Gastrocnemius medialis (tissue), 4 donors: ENCODE measurements around the gene NAPB. TPM values are rescaled to one million over a fixed set of nuclear protein-coding genes. Genes with fewer than 3 reads are reported as not detected.

Source experiments
- ATAC-seq, 2 donors: fragments of 150-250 bp; one replicate each; pipeline ENCODE4 v1.9.1; 2016
- DNase-seq, 2 donors: peaks; one replicate each; pipeline ENCODE4 v3.0.0-alpha.2; 2019
- H3K27ac ChIP-seq, 4 donors: fragments of 200-600 bp; sonication (generic); 1 replicate in 1 of 4; 2 replicates in 3 of 4; pipeline ENCODE4 v1.5.1; 2016 to 2018; ENCODE audit warnings: mild to moderate bottlenecking in 2 of 4, moderate library complexity in 1 of 4
- H3K27me3 ChIP-seq, 3 donors: fragments of 200-600 bp; sonication (generic) in 2 of 3; 1 replicate in 1 of 3; 2 replicates in 2 of 3; pipeline versions ENCODE4 v1.5.1 to v1.6.0; 2016 to 2019; ENCODE audit warnings: mild to moderate bottlenecking in 1 of 3, moderate library complexity in 1 of 3
- H3K36me3 ChIP-seq, 2 donors: fragments of 200-600 bp; sonication (generic) in 1 of 2; one replicate each; pipeline ENCODE4 v1.5.1; 2017 to 2018
- H3K4me1 ChIP-seq, 2 donors: fragments of 200-600 bp; sonication (generic) in 1 of 2; one replicate each; pipeline ENCODE4 v1.5.1; 2016 to 2017; ENCODE audit warnings: mild to moderate bottlenecking in 2 of 2
- H3K4me3 ChIP-seq, 4 donors: fragments of 200-600 bp; sonication (generic) in 3 of 4; 1 replicate in 1 of 4; 2 replicates in 3 of 4; pipeline ENCODE4 v1.5.1; 2016 to 2019; ENCODE audit warnings: mild to moderate bottlenecking in 2 of 4
- H3K9me3 ChIP-seq, 3 donors: fragments of 200-600 bp; sonication (generic) in 2 of 3; 1 replicate in 1 of 3; 2 replicates in 2 of 3; pipeline ENCODE4 v1.5.1; 2016 to 2019
- POLR2A ChIP-seq, 2 donors: fragments of 450-650 bp; IDR thresholded peaks; one replicate each; pipeline ENCODE4 v1.6.1; 2017; ENCODE audit warnings: antibody characterized with exemption in 2 of 2, mild to moderate bottlenecking in 2 of 2, moderate library complexity in 2 of 2
- in situ Hi-C, 4 donors: fragments of 200-750 bp; cut with MboI; loops; one replicate each; pipeline versions ENCODE4 v1.15.0 to v1.8.0; 2017; ENCODE audit warnings: low sequenced_read_pairs in 4 of 4
- intact Hi-C: fragments of 100-400 bp; cut with DNase I; formaldehyde crosslinking; loops from one replicate; pipeline ENCODE4 v1.15.1; 2023; ENCODE audit warnings: low total_unique reads
- total RNA-seq, 4 donors: library from RNA; depleted of rRNA; stranded (reverse); fragments of >200 nt; gene quantifications; one replicate each; pipeline versions ENCODE4 v1.1.0 to v1.2.3, GENCODE V29; 2016
- TF ChIP-seq, protein P1 (sequence below), 5 experiments: fragments of 450-650 bp in 3 of 5; fragments of 200-600 bp in 2 of 5; sonication (generic) in 2 of 5; IDR thresholded peaks in 4 of 5; conservative IDR thresholded peaks in 1 of 5; 1 replicate in 4 of 5; 2 replicates in 1 of 5; pipeline ENCODE4 v1.5.1; 2016 to 2019; ENCODE audit warnings: antibody characterized with exemption in 5 of 5, mild to moderate bottlenecking in 3 of 5, moderate library complexity in 3 of 5

Gene NAPB
- total RNA-seq, 4 donors from 2014 or later, result 3.2 to 8.3 (median 3.8) TPM

DNA sequence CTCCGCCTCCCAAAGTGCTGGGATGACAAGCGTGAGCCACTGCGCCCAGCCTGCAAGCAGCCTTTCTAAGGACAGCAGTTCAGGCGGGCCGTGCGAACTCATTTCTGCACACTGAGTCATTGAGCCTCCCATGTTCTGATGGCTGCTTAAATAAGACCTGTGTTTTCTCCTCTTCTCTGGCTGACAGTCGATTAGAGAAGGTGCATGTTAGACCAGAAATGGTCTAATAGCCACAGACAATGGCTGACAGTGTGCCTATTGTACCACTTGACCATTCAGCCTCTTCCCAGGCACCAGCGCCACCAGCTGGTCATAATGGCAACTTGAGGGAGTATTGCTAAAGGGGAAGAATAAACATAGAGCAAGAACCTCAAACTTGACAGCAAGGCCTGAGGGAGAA is 25.2 kb upstream of the NAPB start:
- H3K27me3 ChIP-seq, result no peaks in the 10 kb centered on the region
- H3K36me3 ChIP-seq, result no peaks in the 10 kb centered on the region
- ATAC-seq, result peak in 1 of 2 donors; percentile 57
- H3K4me3 ChIP-seq, result no peak overlapping the region
- in situ Hi-C loops (loop anchor here (10.0 to 25.0 kb wide), 4 partner anchors 158 to 759 kb away; partner anchors contain the start of genes GGTLC1 (in 3 of the 4) and CST9 (in 1 of the 4)), intact Hi-C loops (loop anchor here (2.0 kb wide), 1 partner anchor 98 kb away; no protein-coding TSS in a partner anchor)
- TF ChIP-seq POLR2A (IDR thresholded peaks at IDR 0.05), result no peak
- TF ChIP-seq, protein P1, sequence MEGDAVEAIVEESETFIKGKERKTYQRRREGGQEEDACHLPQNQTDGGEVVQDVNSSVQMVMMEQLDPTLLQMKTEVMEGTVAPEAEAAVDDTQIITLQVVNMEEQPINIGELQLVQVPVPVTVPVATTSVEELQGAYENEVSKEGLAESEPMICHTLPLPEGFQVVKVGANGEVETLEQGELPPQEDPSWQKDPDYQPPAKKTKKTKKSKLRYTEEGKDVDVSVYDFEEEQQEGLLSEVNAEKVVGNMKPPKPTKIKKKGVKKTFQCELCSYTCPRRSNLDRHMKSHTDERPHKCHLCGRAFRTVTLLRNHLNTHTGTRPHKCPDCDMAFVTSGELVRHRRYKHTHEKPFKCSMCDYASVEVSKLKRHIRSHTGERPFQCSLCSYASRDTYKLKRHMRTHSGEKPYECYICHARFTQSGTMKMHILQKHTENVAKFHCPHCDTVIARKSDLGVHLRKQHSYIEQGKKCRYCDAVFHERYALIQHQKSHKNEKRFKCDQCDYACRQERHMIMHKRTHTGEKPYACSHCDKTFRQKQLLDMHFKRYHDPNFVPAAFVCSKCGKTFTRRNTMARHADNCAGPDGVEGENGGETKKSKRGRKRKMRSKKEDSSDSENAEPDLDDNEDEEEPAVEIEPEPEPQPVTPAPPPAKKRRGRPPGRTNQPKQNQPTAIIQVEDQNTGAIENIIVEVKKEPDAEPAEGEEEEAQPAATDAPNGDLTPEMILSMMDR (IDR thresholded peaks at IDR 0.05 in 4 of 5, conservative IDR thresholded peaks at IDR 0.05 in 1 of 5), result peak in 3 of 5 experiments; percentile 20 to 49 (median 43)
- no peaks in the 10 kb centered on the region for H3K4me1 ChIP-seq
- H3K9me3 ChIP-seq, result no peaks in the 10 kb centered on the region
- no peak for DNase-seq
- H3K27ac ChIP-seq, result no peak overlapping the region

DNA sequence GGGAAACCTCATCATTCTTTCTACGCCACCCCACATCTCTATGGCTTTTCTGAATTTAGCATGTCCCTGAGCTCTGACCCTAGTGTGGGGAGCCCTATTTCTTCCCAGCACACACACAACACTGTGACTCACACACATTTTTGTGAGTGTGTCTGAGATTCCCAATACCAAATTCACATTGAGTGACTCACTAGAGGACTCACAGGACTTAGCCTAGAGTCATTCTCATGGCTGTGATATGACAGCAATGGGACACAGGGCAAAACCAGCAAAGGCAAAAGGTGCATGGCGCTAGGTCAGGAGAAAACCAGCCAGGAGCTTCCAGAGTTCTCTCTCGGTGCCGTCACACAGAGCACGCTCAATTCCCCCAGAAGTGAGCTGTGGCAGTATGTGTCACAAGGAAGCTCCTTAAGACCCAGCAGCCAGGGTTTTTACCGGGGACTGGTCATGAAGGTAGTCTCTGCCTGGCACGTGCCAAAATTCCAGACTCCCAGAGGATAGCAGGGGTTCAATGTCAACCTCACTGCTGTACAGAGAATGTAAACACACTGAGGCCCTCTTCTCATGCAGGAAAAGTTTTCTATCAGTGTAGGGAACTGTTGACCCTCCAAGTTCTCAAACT is 24.4 kb upstream of the NAPB start:
- TF ChIP-seq, protein P1 (IDR thresholded peaks at IDR 0.05 in 4 of 5, conservative IDR thresholded peaks at IDR 0.05 in 1 of 5), result no peak
- TF ChIP-seq POLR2A (IDR thresholded peaks at IDR 0.05), result no peak
- Histone ChIP-seq H3K36me3 (no peaks in the 10 kb centered on the region), H3K9me3 (no peaks in the 10 kb centered on the region), H3K4me1 (no peaks in the 10 kb centered on the region), H3K27ac (no peak overlapping the region), H3K27me3 (no peaks in the 10 kb centered on the region), H3K4me3 (no peak overlapping the region)
- no peak for DNase-seq
- in situ Hi-C loops (loop anchor here (10.0 to 25.0 kb wide), 4 partner anchors 159 to 758 kb away; partner anchors contain the start of genes GGTLC1 (in 3 of the 4) and CST9 (in 1 of the 4)), intact Hi-C loops (loop anchor here (2.0 kb wide), 1 partner anchor 97 kb away; no protein-coding TSS in a partner anchor)
- ATAC-seq, result no peak

GRCh38 chr20:23444859-23445258 is 23.6 kb upstream of the NAPB start:
- TF ChIP-seq, protein P1 (IDR thresholded peaks at IDR 0.05 in 4 of 5, conservative IDR thresholded peaks at IDR 0.05 in 1 of 5), result no peak
- TF ChIP-seq POLR2A (IDR thresholded peaks at IDR 0.05), result no peak
- no peak for ATAC-seq
- no peaks in the 10 kb centered on the region for H3K36me3 ChIP-seq
- intact Hi-C loops (loop anchor here (5.0 kb wide), 3 partner anchors 162 to 552 kb away; partner anchors contain the start of gene CST9), in situ Hi-C loops (loop anchor here (10.0 to 25.0 kb wide), 4 partner anchors 160 to 758 kb away; partner anchors contain the start of genes GGTLC1 (in 3 of the 4) and CST9 (in 1 of the 4))
- DNase-seq, result no peak
- no peak overlapping the region for H3K27ac ChIP-seq
- no peak overlapping the region for H3K4me3 ChIP-seq
- H3K27me3 ChIP-seq, result no peaks in the 10 kb centered on the region
- no peaks in the 10 kb centered on the region for H3K9me3 ChIP-seq
- H3K4me1 ChIP-seq, result no peaks in the 10 kb centered on the region

GRCh38 chr20:23442436-23442835 is 21.1 kb upstream of the NAPB start:
- H3K27me3 ChIP-seq, result no peaks in the 10 kb centered on the region
- no peaks in the 10 kb centered on the region for H3K36me3 ChIP-seq
- no peaks in the 10 kb centered on the region for H3K4me1 ChIP-seq
- DNase-seq, result no peak
- in situ Hi-C loops, result loop anchor here (10.0 to 25.0 kb wide), 4 partner anchors 162 to 755 kb away; partner anchors contain the start of genes GGTLC1 (in 3 of the 4) and CST9 (in 1 of the 4)
- H3K4me3 ChIP-seq, result no peak overlapping the region
- H3K27ac ChIP-seq, result no peak overlapping the region
- intact Hi-C loops, result loop anchor here (5.0 kb wide), 3 partner anchors 165 to 555 kb away; partner anchors contain the start of gene CST9
- H3K9me3 ChIP-seq, result no peaks in the 10 kb centered on the region
- no peak for ATAC-seq
- TF ChIP-seq, protein P1 (IDR thresholded peaks at IDR 0.05 in 4 of 5, conservative IDR thresholded peaks at IDR 0.05 in 1 of 5), result no peak
- no peak for TF ChIP-seq POLR2A (IDR thresholded peaks at IDR 0.05)
